Gastroesophageal sphincter (tissue), 4 donors: ENCODE measurements around the gene KRTAP10-2. TPM values are rescaled to one million over a fixed set of nuclear protein-coding genes. Genes with fewer than 3 reads are reported as not detected.

Experiments used
- ATAC-seq: fragments of 150-250 bp; one replicate; pipeline ENCODE4 v1.9.1; 2016; ENCODE audit warnings: mild to moderate bottlenecking, moderate library complexity
- H3K27ac ChIP-seq, 4 donors: fragments of 200-600 bp; sonication (generic) in 3 of 4; 1 replicate in 3 of 4; 2 replicates in 1 of 4; pipeline ENCODE4 v1.5.1; 2016 to 2019
- H3K27me3 ChIP-seq: fragments of 200-600 bp; sonication (generic); one replicate; pipeline ENCODE4 v1.5.1; 2019
- H3K36me3 ChIP-seq, 2 donors: fragments of 200-600 bp; sonication (generic); one replicate each; pipeline ENCODE4 v1.5.1; 2019; ENCODE audit warnings: control low read depth in 1 of 2
- H3K4me1 ChIP-seq, 3 donors: fragments of 200-600 bp; sonication (generic); 1 replicate in 2 of 3; 2 replicates in 1 of 3; pipeline ENCODE4 v1.5.1; 2016 to 2019; ENCODE audit warnings: control low read depth in 2 of 3
- H3K4me3 ChIP-seq, 2 donors: fragments of 200-600 bp; sonication (generic); one replicate each; pipeline ENCODE4 v1.5.1; 2019; ENCODE audit warnings: mild to moderate bottlenecking in 1 of 2, moderate library complexity in 1 of 2
- H3K9me3 ChIP-seq, 3 donors: fragments of 200-600 bp; sonication (generic); one replicate each; pipeline ENCODE4 v1.5.1; 2017 to 2019; ENCODE audit warnings: control low read depth in 2 of 3
- CTCF ChIP-seq, 4 experiments: fragments of 200-600 bp in 2 of 4; fragments of 450-650 bp in 2 of 4; sonication (generic) in 1 of 4; IDR thresholded peaks; one replicate each; pipeline ENCODE4 v1.5.1; 2017 to 2019; ENCODE audit warnings: antibody characterized with exemption in 4 of 4, mild to moderate bottlenecking in 2 of 4, moderate library complexity in 2 of 4
- EP300 ChIP-seq: sonication (generic); formaldehyde crosslinking; IDR thresholded peaks from one replicate; pipeline ENCODE4 v1.6.1; 2017; ENCODE audit warnings: antibody characterized with exemption, mild to moderate bottlenecking
- POLR2A ChIP-seq, 2 donors: fragments of 450-650 bp; IDR thresholded peaks; one replicate each; pipeline ENCODE4 v1.6.1; 2017; ENCODE audit warnings: antibody characterized with exemption in 2 of 2, mild to moderate bottlenecking in 2 of 2, moderate library complexity in 1 of 2
- POLR2AphosphoS5 ChIP-seq: sonication (generic); formaldehyde crosslinking; IDR thresholded peaks from one replicate; pipeline ENCODE4 v1.6.1; 2017; ENCODE audit warnings: antibody characterized with exemption
- WGBS, 2 donors: methylation state at CpG; one replicate each; pipeline ENCODE4 v1.1.5; 2018; ENCODE audit warnings: low coverage in 1 of 2; 5-methylcytosine and 5-hydroxymethylcytosine counted together
- total RNA-seq, 4 donors: library from RNA; depleted of rRNA; stranded (reverse); fragments of >200 nt; gene quantifications; one replicate each; pipeline ENCODE4 v1.1.0, GENCODE V29; 2016

The KRTAP10-2 gene
- total RNA-seq, 4 donors from 2014 or later: not detected

- no peaks in the 10 kb centered on the region for H3K9me3 ChIP-seq
- H3K4me1 ChIP-seq: no peaks in the 10 kb centered on the region
- TF ChIP-seq POLR2A (IDR thresholded peaks at IDR 0.05) (no peak), POLR2AphosphoS5 (no peak), EP300 (no peak), CTCF (IDR thresholded peaks at IDR 0.05) (no peak)
- H3K27ac ChIP-seq: no peak overlapping the region
- 50 to 100% methylated on average over 1 to 2 of the region's 13 CpGs for WGBS, 2 donors
- H3K36me3 ChIP-seq: no peaks in the 10 kb centered on the region
- peaks cover 25% of the 10 kb centered on the region for H3K27me3 ChIP-seq
- ATAC-seq: no peak
- no peak overlapping the region for H3K4me3 ChIP-seq
Measured at GRCh38 chr21:44516342-44516741, 35.0 kb downstream of the KRTAP10-2 start.

GRCh38 chr21:44515359-44516165 is 35.7 kb downstream of the KRTAP10-2 start:
- no peaks in the 10 kb centered on the region for H3K9me3 ChIP-seq
- ATAC-seq: no peak
- peaks cover 27% of the 10 kb centered on the region for H3K27me3 ChIP-seq
- H3K4me1 ChIP-seq: peaks cover 0 to 3% (median 2%) of the 10 kb centered on the region in 3 donors
- H3K36me3 ChIP-seq: no peaks in the 10 kb centered on the region
- no peak for TF ChIP-seq POLR2A (IDR thresholded peaks at IDR 0.05)
- no peak for TF ChIP-seq EP300
- TF ChIP-seq POLR2AphosphoS5: no peak
- no peak for TF ChIP-seq CTCF (IDR thresholded peaks at IDR 0.05)
- WGBS, 2 donors: 69 to 75% methylated on average over 7 to 8 of the region's 32 CpGs
- no peak overlapping the region for H3K27ac ChIP-seq
- H3K4me3 ChIP-seq: no peak overlapping the region

GRCh38 chr21:44514746-44515358 is 36.5 kb downstream of the KRTAP10-2 start:
- TF ChIP-seq POLR2A (IDR thresholded peaks at IDR 0.05): no peak
- no peak for TF ChIP-seq CTCF (IDR thresholded peaks at IDR 0.05)
- no peak for TF ChIP-seq POLR2AphosphoS5
- no peak for TF ChIP-seq EP300
- Histone ChIP-seq H3K4me3 (no peak overlapping the region), H3K27ac (no peak overlapping the region), H3K4me1 (peaks cover 0 to 9% (median 5%) of the 10 kb centered on the region in 3 donors), H3K36me3 (no peaks in the 10 kb centered on the region), H3K9me3 (no peaks in the 10 kb centered on the region), H3K27me3 (peaks cover 28% of the 10 kb centered on the region)
- 35 to 73% methylated on average over 3 to 4 of the region's 11 CpGs for WGBS, 2 donors
- no peak for ATAC-seq

- peaks cover 0 to 9% (median 5%) of the 10 kb centered on the region in 3 donors for H3K4me1 ChIP-seq
- no peak overlapping the region for H3K27ac ChIP-seq
- peaks cover 33% of the 10 kb centered on the region for H3K27me3 ChIP-seq
- H3K36me3 ChIP-seq: no peaks in the 10 kb centered on the region
- no CpG with 5 or more reads among the region's 7 CpGs for WGBS, 2 donors
- TF ChIP-seq CTCF (IDR thresholded peaks at IDR 0.05): no peak
- TF ChIP-seq POLR2AphosphoS5: no peak
- TF ChIP-seq EP300: no peak
- no peak for TF ChIP-seq POLR2A (IDR thresholded peaks at IDR 0.05)
- no peaks in the 10 kb centered on the region for H3K9me3 ChIP-seq
- no peak overlapping the region for H3K4me3 ChIP-seq
- ATAC-seq: no peak
Measured at GRCh38 chr21:44514218-44514520, 37.1 kb downstream of the KRTAP10-2 start.
